ENCODE data around the gene POC5.
"Not testable (repeated sequence)": the region's sequence is repeated elsewhere in the genome, so short reads cannot be mapped to it uniquely, and the experiment has no call there.

POC5 gene

GRCh38 chr5:75717082-75717922, at the start of gene POC5:
Gene POC5 (minus strand): TSS chr5:75717437. CDS start chr5:75712937, 4,500 bp downstream.
- DNase-seq (ENCODE audit: low read depth) = peak; percentile 81

- no peak for DNase-seq (ENCODE audit: low read depth)
These were observed 40.9 kb upstream of the POC5 start for GRCh38 chr5:75758116-75758515.

- no peak for DNase-seq (ENCODE audit: low read depth)
These were observed 39.7 kb upstream of the POC5 start for GRCh38 chr5:75756981-75757380.

GRCh38 chr5:75756211-75756610, 39.0 kb upstream of the POC5 start:
- no peak for DNase-seq (ENCODE audit: low read depth)

- DNase-seq (ENCODE audit: low read depth) = no peak
These were observed 35.9 kb upstream of the POC5 start for GRCh38 chr5:75753182-75753581.

- no peak for DNase-seq (ENCODE audit: low read depth)
These were observed 27.1 kb upstream of the POC5 start for GRCh38 chr5:75744355-75744754.

- DNase-seq (ENCODE audit: low read depth) = no peak
These were observed 19.0 kb upstream of the POC5 start for GRCh38 chr5:75736273-75736672.

GRCh38 chr5:75734913-75735789, 17.9 kb upstream of the POC5 start:
- no peak for DNase-seq (ENCODE audit: low read depth)

GRCh38 chr5:75733767-75734166, 16.5 kb upstream of the POC5 start:
- DNase-seq (ENCODE audit: low read depth) = no peak

- DNase-seq (ENCODE audit: low read depth) = not testable (repeated sequence)
These were observed 14.3 kb upstream of the POC5 start for GRCh38 chr5:75731515-75731914.

GRCh38 chr5:75729321-75729720, 12.1 kb upstream of the POC5 start:
- no peak for DNase-seq (ENCODE audit: low read depth)

GRCh38 chr5:75727931-75728330, 10.7 kb upstream of the POC5 start:
- DNase-seq (ENCODE audit: low read depth) = no peak

- not testable (repeated sequence) for DNase-seq (ENCODE audit: low read depth)
These were observed 9.0 kb upstream of the POC5 start for GRCh38 chr5:75726224-75726623.

- DNase-seq (ENCODE audit: low read depth) = no peak
These were observed 6.1 kb upstream of the POC5 start for GRCh38 chr5:75723378-75723777.

- no peak for DNase-seq (ENCODE audit: low read depth)
These were observed 4.3 kb upstream of the POC5 start for GRCh38 chr5:75721573-75721972.

GRCh38 chr5:75720882-75721281, 3.6 kb upstream of the POC5 start:
- no peak for DNase-seq (ENCODE audit: low read depth)

- no peak for DNase-seq (ENCODE audit: low read depth)
These were observed 539 bp downstream of the POC5 start for GRCh38 chr5:75716715-75717081.

- no peak for DNase-seq (ENCODE audit: low read depth)
These were observed 5.1 kb downstream of the POC5 start for GRCh38 chr5:75712091-75712490.

- no peak for DNase-seq (ENCODE audit: low read depth)
These were observed 6.1 kb downstream of the POC5 start for GRCh38 chr5:75711151-75711550.

- DNase-seq (ENCODE audit: low read depth) = no peak
These were observed 6.6 kb downstream of the POC5 start for GRCh38 chr5:75710637-75711036.

- no peak for DNase-seq (ENCODE audit: low read depth)
These were observed 9.2 kb downstream of the POC5 start for GRCh38 chr5:75707911-75708509.

GRCh38 chr5:75706775-75707174, 10.5 kb downstream of the POC5 start:
- no peak for DNase-seq (ENCODE audit: low read depth)

GRCh38 chr5:75706016-75706415, 11.2 kb downstream of the POC5 start:
- DNase-seq (ENCODE audit: low read depth) = no peak

Data from CMK (cell line).